Upper lobe of left lung (tissue), 6 donors: ENCODE measurements around the gene CXCL14. TPM values are rescaled to one million over a fixed set of nuclear protein-coding genes. Genes with fewer than 3 reads are reported as not detected.

Source experiments
- ATAC-seq, 2 donors: fragments of 200-7000 bp; cut with Tn5 transposase; one replicate each; pipeline ENCODE4 v1.9.1; 2022; ENCODE audit warnings: mild to moderate bottlenecking in 2 of 2, moderate library complexity in 2 of 2; ENCODE audit not compliant: low FRiP score in 2 of 2
- DNase-seq, 2 donors: peaks; one replicate each; pipeline ENCODE4 v3.0.0-alpha.2; 2019 to 2020
- H3K27ac ChIP-seq, 4 donors: fragments of 200-600 bp; sonication (generic); one replicate each; pipeline ENCODE4 v1.5.1; 2016 to 2019
- H3K27me3 ChIP-seq, 4 donors: fragments of 200-600 bp; sonication (generic); one replicate each; pipeline ENCODE4 v1.5.1; 2017 to 2019
- H3K36me3 ChIP-seq, 4 donors: fragments of 200-600 bp; sonication (generic); one replicate each; pipeline ENCODE4 v1.5.1; 2016 to 2019
- H3K4me1 ChIP-seq, 4 donors: fragments of 200-600 bp; sonication (generic); one replicate each; pipeline ENCODE4 v1.5.1; 2018 to 2019
- H3K4me3 ChIP-seq, 4 donors: fragments of 200-600 bp; sonication (generic); one replicate each; pipeline ENCODE4 v1.5.1; 2017 to 2019; ENCODE audit warnings: mild to moderate bottlenecking in 2 of 4, moderate library complexity in 1 of 4
- H3K9me3 ChIP-seq, 4 donors: fragments of 200-600 bp; sonication (generic); one replicate each; pipeline ENCODE4 v1.5.1; 2018 to 2019
- EP300 ChIP-seq, 4 donors: sonication (generic); formaldehyde crosslinking; IDR thresholded peaks; one replicate each; pipeline ENCODE4 v1.5.1; 2017; ENCODE audit warnings: antibody characterized with exemption in 4 of 4, control low read depth in 2 of 4
- POLR2A ChIP-seq, 4 donors: fragments of 450-650 bp; IDR thresholded peaks; one replicate each; pipeline ENCODE4 v1.5.1; 2016 to 2017; ENCODE audit warnings: antibody characterized with exemption in 4 of 4, mild to moderate bottlenecking in 2 of 4
- POLR2AphosphoS5 ChIP-seq, 2 donors: sonication (generic); formaldehyde crosslinking; IDR thresholded peaks; one replicate each; pipeline ENCODE4 v1.5.1; 2017; ENCODE audit warnings: antibody characterized with exemption in 2 of 2
- WGBS, 2 donors: methylation state at CpG; one replicate each; pipeline ENCODE4 v1.1.5; 2017 to 2018; 5-methylcytosine and 5-hydroxymethylcytosine counted together
- total RNA-seq, 6 donors: library from RNA; depleted of rRNA in 4 of 6; stranded (reverse); fragments of >200 nt in 4 of 6; gene quantifications; one replicate each; pipeline versions ENCODE4 v1.1.0 to v1.2.1, GENCODE V29; 2016 to 2021
- TF ChIP-seq, protein P1 (sequence below), 6 experiments: fragments of 450-650 bp in 4 of 6; fragments of 200-600 bp in 2 of 6; sonication (generic) in 2 of 6; IDR thresholded peaks; one replicate each; pipeline ENCODE4 v1.5.1; 2016 to 2019; ENCODE audit warnings: antibody characterized with exemption in 6 of 6
- donor health status: DM: no; HTN: no; CAD: no; lungs with moderate emphysema.
- donor health status: DM: no; HTN: yes; CAD: no; lungs with severe emphysema.

The CXCL14 gene
- total RNA-seq, 6 donors from 2014 or later: 0.15 to 5.5 (median 2.4) TPM; not detected in 2

DNA sequence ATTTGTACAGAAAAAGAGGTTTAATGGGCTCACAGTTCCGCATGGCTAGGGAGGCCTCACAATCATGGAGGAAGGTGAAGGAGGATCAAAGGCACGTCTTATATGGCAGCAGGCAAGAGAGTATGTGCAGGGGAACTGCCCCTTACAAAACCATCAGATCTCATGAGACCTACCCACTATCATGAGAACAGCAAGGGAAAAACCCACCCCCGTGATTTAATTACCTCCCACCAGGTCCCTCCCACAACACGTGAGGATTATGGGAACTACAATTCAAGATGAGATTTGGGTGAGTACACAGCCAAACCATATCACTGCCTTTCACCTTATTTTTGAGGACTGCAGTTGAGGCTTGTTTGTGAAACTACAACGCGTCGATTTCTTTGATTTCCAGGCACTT is 22.2 kb downstream of the CXCL14 start:
- WGBS, 2 donors: 73 to 74% methylated on average over 7 of the region's 7 CpGs
- ATAC-seq (no peak), DNase-seq (no peak)
- no peaks in the 10 kb centered on the region for H3K27me3 ChIP-seq
- no peaks in the 10 kb centered on the region for H3K36me3 ChIP-seq
- peaks cover 0 to 5% (median 3%) of the 10 kb centered on the region in 4 donors for H3K4me1 ChIP-seq
- H3K9me3 ChIP-seq: no peaks in the 10 kb centered on the region
- TF ChIP-seq, protein P1, sequence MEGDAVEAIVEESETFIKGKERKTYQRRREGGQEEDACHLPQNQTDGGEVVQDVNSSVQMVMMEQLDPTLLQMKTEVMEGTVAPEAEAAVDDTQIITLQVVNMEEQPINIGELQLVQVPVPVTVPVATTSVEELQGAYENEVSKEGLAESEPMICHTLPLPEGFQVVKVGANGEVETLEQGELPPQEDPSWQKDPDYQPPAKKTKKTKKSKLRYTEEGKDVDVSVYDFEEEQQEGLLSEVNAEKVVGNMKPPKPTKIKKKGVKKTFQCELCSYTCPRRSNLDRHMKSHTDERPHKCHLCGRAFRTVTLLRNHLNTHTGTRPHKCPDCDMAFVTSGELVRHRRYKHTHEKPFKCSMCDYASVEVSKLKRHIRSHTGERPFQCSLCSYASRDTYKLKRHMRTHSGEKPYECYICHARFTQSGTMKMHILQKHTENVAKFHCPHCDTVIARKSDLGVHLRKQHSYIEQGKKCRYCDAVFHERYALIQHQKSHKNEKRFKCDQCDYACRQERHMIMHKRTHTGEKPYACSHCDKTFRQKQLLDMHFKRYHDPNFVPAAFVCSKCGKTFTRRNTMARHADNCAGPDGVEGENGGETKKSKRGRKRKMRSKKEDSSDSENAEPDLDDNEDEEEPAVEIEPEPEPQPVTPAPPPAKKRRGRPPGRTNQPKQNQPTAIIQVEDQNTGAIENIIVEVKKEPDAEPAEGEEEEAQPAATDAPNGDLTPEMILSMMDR (IDR thresholded peaks at IDR 0.05): no peak
- no peak for TF ChIP-seq POLR2AphosphoS5 (IDR thresholded peaks at IDR 0.05)
- TF ChIP-seq EP300 (IDR thresholded peaks at IDR 0.05): no peak
- TF ChIP-seq POLR2A (IDR thresholded peaks at IDR 0.05): no peak
- H3K27ac ChIP-seq: no peak overlapping the region
- H3K4me3 ChIP-seq: no peak overlapping the region

- ATAC-seq: no peak
- Histone ChIP-seq H3K4me1 (peaks cover 0 to 5% (median 0%) of the 10 kb centered on the region in 4 donors), H3K27me3 (no peaks in the 10 kb centered on the region), H3K36me3 (no peaks in the 10 kb centered on the region), H3K9me3 (no peaks in the 10 kb centered on the region), H3K27ac (no peak overlapping the region), H3K4me3 (no peak overlapping the region)
- WGBS, 2 donors: 76 to 88% methylated on average over 2 of the region's 2 CpGs
- TF ChIP-seq, protein P1 (IDR thresholded peaks at IDR 0.05): no peak
- TF ChIP-seq POLR2A (IDR thresholded peaks at IDR 0.05) (no peak), EP300 (IDR thresholded peaks at IDR 0.05) (no peak), POLR2AphosphoS5 (IDR thresholded peaks at IDR 0.05) (no peak)
- DNase-seq: no peak
Measured at GRCh38 chr5:135555530-135555929, 23.3 kb downstream of the CXCL14 start.

DNA sequence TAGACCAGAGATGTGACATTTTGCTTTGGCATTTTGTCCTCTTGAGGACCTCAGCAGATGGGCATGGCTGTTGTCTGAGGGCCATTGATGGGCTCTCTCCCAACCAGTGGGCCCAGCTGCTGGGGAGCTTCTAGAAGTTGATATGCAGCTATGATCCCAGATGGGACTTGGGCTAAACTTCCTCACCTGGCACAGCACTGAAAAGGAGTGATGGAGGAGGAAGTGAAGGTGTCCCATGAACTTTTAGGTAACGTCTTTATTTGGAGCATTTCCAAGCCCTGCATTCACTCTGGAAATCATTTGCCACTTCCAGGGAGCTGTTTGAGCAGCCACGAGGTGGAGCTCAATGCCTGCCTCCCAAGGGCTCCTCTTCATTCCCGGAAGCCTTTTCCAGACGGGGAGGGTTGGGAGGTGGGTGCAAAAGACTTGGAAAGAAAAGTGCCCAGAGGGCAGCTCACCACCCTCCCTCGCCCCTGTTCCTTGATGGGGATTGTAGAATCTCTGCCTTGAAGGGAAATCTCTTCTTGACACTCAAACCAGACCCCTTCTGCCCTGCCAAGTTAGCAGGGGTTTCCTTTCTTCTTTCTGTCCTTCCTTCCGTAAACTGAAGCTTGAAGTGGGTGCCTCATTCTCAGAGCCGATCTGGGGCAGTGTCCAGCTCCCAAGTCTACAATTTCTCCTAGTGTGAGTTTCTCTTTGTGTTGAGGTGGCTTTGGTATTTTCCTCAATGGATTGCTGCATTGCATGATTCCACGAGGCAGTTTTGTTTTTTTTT is 24.9 kb downstream of the CXCL14 start:
- Histone ChIP-seq H3K27ac (no peak overlapping the region), H3K4me1 (peaks cover 0 to 5% (median 0%) of the 10 kb centered on the region in 4 donors), H3K27me3 (no peaks in the 10 kb centered on the region), H3K36me3 (no peaks in the 10 kb centered on the region), H3K4me3 (peak overlapping the region in 1 of 4 donors; percentile 15), H3K9me3 (no peaks in the 10 kb centered on the region)
- ATAC-seq (no peak), DNase-seq (peak in 1 of 2 donors; percentile 49)
- no peak for TF ChIP-seq POLR2A (IDR thresholded peaks at IDR 0.05)
- TF ChIP-seq EP300 (IDR thresholded peaks at IDR 0.05): no peak
- TF ChIP-seq POLR2AphosphoS5 (IDR thresholded peaks at IDR 0.05): no peak
- TF ChIP-seq, protein P1 (IDR thresholded peaks at IDR 0.05): peak in 2 of 6 experiments; percentile 16 to 30
- 9% methylated on average over 8 of the region's 8 CpGs for WGBS, 2 donors

GRCh38 chr5:135551593-135552447 is 27.0 kb downstream of the CXCL14 start:
- peaks cover 0 to 5% (median 0%) of the 10 kb centered on the region in 4 donors for H3K4me1 ChIP-seq
- H3K27me3 ChIP-seq: no peaks in the 10 kb centered on the region
- H3K36me3 ChIP-seq: no peaks in the 10 kb centered on the region
- H3K27ac ChIP-seq: no peak overlapping the region
- WGBS, 2 donors: 39 to 45% methylated on average over 15 of the region's 15 CpGs
- DNase-seq (peak in 1 of 2 donors; percentile 56), ATAC-seq (peak; percentile 71 to 85)
- TF ChIP-seq EP300 (IDR thresholded peaks at IDR 0.05) (no peak), POLR2AphosphoS5 (IDR thresholded peaks at IDR 0.05) (no peak), POLR2A (IDR thresholded peaks at IDR 0.05) (no peak)
- TF ChIP-seq, protein P1 (IDR thresholded peaks at IDR 0.05): peak; percentile 70 to 87 (median 78)
- H3K4me3 ChIP-seq: no peak overlapping the region
- H3K9me3 ChIP-seq: no peaks in the 10 kb centered on the region
